ENCODE results near the gene MTURN.

GRCh38 chr7:30142710-30143109, 7.9 kb downstream of the MTURN start:
- TF ChIP-seq CTCF (IDR thresholded peaks at IDR 0.05) (peak in 1 of 4 experiments; percentile 1), POLR2A (IDR thresholded peaks at IDR 0.05) (peak in 1 of 2 donors; percentile 33), POLR2AphosphoS5 (IDR thresholded peaks at IDR 0.05) (peak; percentile 76)
